Neural progenitor cell (in vitro differentiated cells): ENCODE data around the gene ABHD14A. TPM values are rescaled to one million over a fixed set of nuclear protein-coding genes. Genes with fewer than 3 reads are reported as not detected.

Experiments
- DNase-seq: peaks from one replicate; pipeline ENCODE4 v3.0.0-alpha.2; 2016; ENCODE audit warnings: low spot score
- H2AFZ ChIP-seq: fragments of 200-600 bp; sonication (generic); replicated peaks from 2 replicates; pipeline ENCODE4 v1.6.1; 2016; ENCODE audit warnings: antibody characterized with exemption
- H3F3A ChIP-seq: fragments of 200-600 bp; sonication (generic); 2 replicates; pipeline ENCODE4 v1.6.1; 2016; ENCODE audit warnings: antibody characterized with exemption, low read depth
- H3K27ac ChIP-seq: fragments of 200-600 bp; sonication (generic); 2 replicates; pipeline ENCODE4 v1.5.1; 2016; ENCODE audit warnings: mild to moderate bottlenecking
- H3K27me3 ChIP-seq: fragments of 200-600 bp; sonication (generic); 2 replicates; pipeline ENCODE4 v1.6.1; 2016; ENCODE audit warnings: mild to moderate bottlenecking, moderate library complexity
- H3K36me3 ChIP-seq: fragments of 200-600 bp; sonication (generic); 2 replicates; pipeline ENCODE4 v1.5.1; 2016
- H3K4me1 ChIP-seq: fragments of 200-600 bp; sonication (generic); 2 replicates; pipeline ENCODE4 v1.6.1; 2016; ENCODE audit warnings: mixed run types
- H3K4me2 ChIP-seq: fragments of 200-600 bp; sonication (generic); 2 replicates; pipeline ENCODE4 v1.6.1; 2016
- H3K4me3 ChIP-seq: fragments of 200-600 bp; sonication (generic); 2 replicates; pipeline ENCODE4 v1.5.1; 2016
- H3K79me2 ChIP-seq: fragments of 200-600 bp; sonication (generic); 2 replicates; pipeline ENCODE4 v1.6.1; 2016; ENCODE audit warnings: low read depth
- H3K9ac ChIP-seq: fragments of 200-600 bp; sonication (generic); 2 replicates; pipeline ENCODE4 v1.6.1; 2016
- H3K9me3 ChIP-seq: fragments of 200-600 bp; sonication (generic); 2 replicates; pipeline ENCODE4 v1.5.1; 2016; ENCODE audit warnings: low read depth
- H4K20me1 ChIP-seq: fragments of 200-600 bp; sonication (generic); 2 replicates; pipeline ENCODE4 v1.6.1; 2016; ENCODE audit warnings: low read depth
- H3K27ac Mint-ChIP-seq: 3 replicates; pipeline ENCODE4 v1.8.0; 2021; ENCODE audit warnings: mixed read lengths
- H3K27me3 Mint-ChIP-seq: 2 replicates; pipeline ENCODE4 v1.8.0; 2022; ENCODE audit warnings: low read depth, mild to moderate bottlenecking, inconsistent platforms, moderate library complexity, mixed read lengths; ENCODE audit not compliant: insufficient read depth
- H3K36me3 Mint-ChIP-seq: 3 replicates; pipeline ENCODE4 v1.8.0; 2021; ENCODE audit warnings: mixed read lengths
- H3K4me1 Mint-ChIP-seq: 3 replicates; pipeline ENCODE4 v1.8.0; 2021; ENCODE audit warnings: mixed read lengths
- H3K4me3 Mint-ChIP-seq: 3 replicates; pipeline ENCODE4 v1.8.0; 2021; ENCODE audit warnings: mild to moderate bottlenecking, moderate library complexity, mixed read lengths
- H3K9me3 Mint-ChIP-seq: 3 replicates; pipeline ENCODE4 v1.8.0; 2020; ENCODE audit warnings: mixed read lengths
- EZH2 ChIP-seq: fragments of 200-600 bp; sonication (generic); IDR thresholded peaks from 2 replicates; pipeline ENCODE4 v1.6.1; 2017; ENCODE audit warnings: antibody characterized with exemption, mild to moderate bottlenecking, moderate library complexity
- EZH2phosphoT487 ChIP-seq: fragments of 200-600 bp; sonication (generic); IDR thresholded peaks from 2 replicates; pipeline ENCODE4 v1.6.1; 2017; ENCODE audit warnings: antibody characterized with exemption
- total RNA-seq: library from RNA; depleted of rRNA; stranded (reverse); fragments of >200 nt; gene quantifications from 2 replicates; pipeline ENCODE4 v1.2.3, GENCODE V29; 2015; ENCODE audit warnings: low replicate concordance
- TF ChIP-seq, protein P1 (sequence below): fragments of 200-600 bp; sonication (generic); IDR thresholded peaks from 2 replicates; pipeline ENCODE4 v1.5.1; 2017; ENCODE audit warnings: antibody characterized with exemption, mild to moderate bottlenecking

ABHD14A gene
- total RNA-seq, 1 donor from 2014 or later, result 4.0 TPM

DNA sequence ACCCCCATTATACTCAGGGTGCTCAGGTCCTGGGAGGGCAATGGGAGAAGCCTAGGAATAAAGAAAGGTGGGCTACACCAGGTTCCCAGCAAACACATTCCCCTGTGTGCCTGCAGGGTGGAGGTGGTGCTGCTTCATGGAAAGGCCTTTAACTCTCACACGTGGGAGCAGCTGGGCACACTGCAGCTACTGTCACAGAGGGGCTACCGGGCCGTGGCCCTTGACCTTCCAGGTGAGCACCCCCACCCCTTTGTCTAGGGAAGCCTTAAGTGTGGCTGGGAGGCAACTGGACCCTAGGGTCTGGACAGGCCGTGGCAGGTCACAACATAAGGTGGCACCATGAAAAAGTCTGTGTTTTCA, 3.3 kb downstream of the ABHD14A start:
- TF ChIP-seq EZH2 (no peak), EZH2phosphoT487 (no peak)
- TF ChIP-seq, protein P1, sequence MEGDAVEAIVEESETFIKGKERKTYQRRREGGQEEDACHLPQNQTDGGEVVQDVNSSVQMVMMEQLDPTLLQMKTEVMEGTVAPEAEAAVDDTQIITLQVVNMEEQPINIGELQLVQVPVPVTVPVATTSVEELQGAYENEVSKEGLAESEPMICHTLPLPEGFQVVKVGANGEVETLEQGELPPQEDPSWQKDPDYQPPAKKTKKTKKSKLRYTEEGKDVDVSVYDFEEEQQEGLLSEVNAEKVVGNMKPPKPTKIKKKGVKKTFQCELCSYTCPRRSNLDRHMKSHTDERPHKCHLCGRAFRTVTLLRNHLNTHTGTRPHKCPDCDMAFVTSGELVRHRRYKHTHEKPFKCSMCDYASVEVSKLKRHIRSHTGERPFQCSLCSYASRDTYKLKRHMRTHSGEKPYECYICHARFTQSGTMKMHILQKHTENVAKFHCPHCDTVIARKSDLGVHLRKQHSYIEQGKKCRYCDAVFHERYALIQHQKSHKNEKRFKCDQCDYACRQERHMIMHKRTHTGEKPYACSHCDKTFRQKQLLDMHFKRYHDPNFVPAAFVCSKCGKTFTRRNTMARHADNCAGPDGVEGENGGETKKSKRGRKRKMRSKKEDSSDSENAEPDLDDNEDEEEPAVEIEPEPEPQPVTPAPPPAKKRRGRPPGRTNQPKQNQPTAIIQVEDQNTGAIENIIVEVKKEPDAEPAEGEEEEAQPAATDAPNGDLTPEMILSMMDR, result no peak
- Histone ChIP-seq H3K79me2 (no peaks in the 10 kb centered on the region), H3K9me3 (no peaks in the 10 kb centered on the region), H3K9ac (no peak overlapping the region), H3K4me3 (no peak overlapping the region), H3F3A (peaks cover 49% of the 10 kb centered on the region), H2AFZ (no peak overlapping the region), H3K4me1 (peaks cover 30% of the 10 kb centered on the region), H4K20me1 (no peaks in the 10 kb centered on the region), H3K27ac (no peak overlapping the region), H3K4me2 (no peak overlapping the region), H3K36me3 (no peaks in the 10 kb centered on the region), H3K27me3 (peaks cover 37% of the 10 kb centered on the region)
- H3K9me3 Mint-ChIP-seq, result no peaks in the 10 kb centered on the region
- DNase-seq, result no peak
- H3K4me1 Mint-ChIP-seq, result peaks cover 36% of the 10 kb centered on the region
- no peak overlapping the region for H3K4me3 Mint-ChIP-seq
- H3K27me3 Mint-ChIP-seq, result peaks cover 7% of the 10 kb centered on the region
- H3K36me3 Mint-ChIP-seq, result peaks cover 3% of the 10 kb centered on the region
- no peak overlapping the region for H3K27ac Mint-ChIP-seq

DNA sequence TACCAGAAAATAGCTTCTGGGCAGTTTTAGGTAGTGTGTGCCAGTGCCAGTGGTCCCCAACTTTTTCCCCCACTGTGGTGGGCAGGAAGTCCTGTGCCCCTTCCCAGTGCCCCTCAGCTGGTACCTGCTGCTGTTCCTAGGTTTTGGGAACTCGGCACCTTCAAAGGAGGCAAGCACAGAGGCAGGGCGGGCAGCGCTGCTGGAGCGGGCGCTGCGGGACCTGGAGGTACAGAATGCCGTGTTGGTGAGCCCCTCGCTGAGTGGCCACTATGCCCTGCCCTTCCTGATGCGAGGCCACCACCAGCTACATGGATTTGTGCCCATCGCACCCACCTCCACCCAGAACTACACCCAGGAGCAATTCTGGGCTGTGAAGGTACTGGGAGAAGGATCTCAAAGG, 5.4 kb downstream of the ABHD14A start:
- Histone ChIP-seq H4K20me1 (no peaks in the 10 kb centered on the region), H3K4me1 (peaks cover 25% of the 10 kb centered on the region), H3F3A (peaks cover 48% of the 10 kb centered on the region), H3K9ac (no peak overlapping the region), H3K79me2 (peaks cover 10% of the 10 kb centered on the region), H3K36me3 (no peaks in the 10 kb centered on the region), H3K27me3 (peaks cover 19% of the 10 kb centered on the region), H2AFZ (no peak overlapping the region), H3K4me2 (no peak overlapping the region), H3K4me3 (no peak overlapping the region), H3K27ac (no peak overlapping the region), H3K9me3 (no peaks in the 10 kb centered on the region)
- Mint-ChIP-seq H3K4me3 (no peak overlapping the region), H3K4me1 (peaks cover 37% of the 10 kb centered on the region), H3K36me3 (peaks cover 3% of the 10 kb centered on the region), H3K9me3 (no peaks in the 10 kb centered on the region), H3K27me3 (peaks cover 4% of the 10 kb centered on the region), H3K27ac (no peak overlapping the region)
- no peak for DNase-seq
- TF ChIP-seq EZH2 (no peak), EZH2phosphoT487 (no peak)
- TF ChIP-seq, protein P1, result no peak

DNA sequence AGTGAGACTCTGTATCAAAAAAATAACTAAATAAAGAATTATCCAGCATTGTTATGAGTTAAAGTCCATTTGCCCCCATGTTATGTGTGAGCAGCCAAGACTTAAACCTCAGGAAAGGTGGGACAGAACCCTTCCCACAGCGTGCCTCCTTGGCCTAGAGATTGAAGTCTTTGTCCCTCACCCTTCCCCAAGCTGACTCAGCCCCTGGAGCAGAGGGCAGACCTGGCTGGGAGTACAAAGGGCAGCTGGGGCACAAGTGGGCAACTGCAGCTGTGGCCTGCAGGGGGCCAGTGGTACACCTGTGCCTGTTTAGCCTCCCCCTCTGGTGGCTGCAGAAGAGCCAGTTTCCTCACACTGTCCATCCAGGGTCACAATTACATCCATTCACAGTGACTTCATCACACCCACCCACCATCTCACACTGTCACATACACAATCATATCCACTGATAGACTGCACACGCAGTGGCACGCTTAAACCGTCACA, 7.5 kb downstream of the ABHD14A start:
- Histone ChIP-seq H3K79me2 (peaks cover 10% of the 10 kb centered on the region), H3K9me3 (no peaks in the 10 kb centered on the region), H3K4me3 (peak overlapping the region; percentile 50), H3K9ac (no peak overlapping the region), H3F3A (peaks cover 28% of the 10 kb centered on the region), H3K27ac (no peak overlapping the region), H3K27me3 (no peaks in the 10 kb centered on the region), H3K4me2 (peak overlapping the region; percentile 77), H4K20me1 (no peaks in the 10 kb centered on the region), H2AFZ (peak overlapping the region; percentile 38), H3K4me1 (peaks cover 16% of the 10 kb centered on the region), H3K36me3 (no peaks in the 10 kb centered on the region)
- Mint-ChIP-seq H3K4me3 (peak overlapping the region; percentile 86), H3K4me1 (peaks cover 22% of the 10 kb centered on the region), H3K27me3 (peaks cover 4% of the 10 kb centered on the region), H3K36me3 (peaks cover 3% of the 10 kb centered on the region), H3K27ac (no peak overlapping the region), H3K9me3 (no peaks in the 10 kb centered on the region)
- peak; percentile 68 for DNase-seq
- TF ChIP-seq, protein P1, result peak; percentile 59
- no peak for TF ChIP-seq EZH2
